CD14-positive monocyte (primary cell): Measurements from ENCODE around the gene C1QTNF8. TPM values are rescaled to one million over a fixed set of nuclear protein-coding genes. Genes with fewer than 3 reads are reported as not detected.

Source experiments
- DNase-seq, 3 donors: peaks; one replicate each; pipeline ENCODE4 v3.0.0-alpha.2; 2011 to 2022
- H2AFZ ChIP-seq: 2 replicates; pipeline ENCODE4 v1.6.0; 2012; ENCODE audit warnings: mild to moderate bottlenecking, low read depth, low read length, inconsistent platforms; ENCODE audit not compliant: insufficient read depth, poor library complexity, severe bottlenecking
- H3K27ac ChIP-seq, 2 donors: 1 replicate in 1 of 2; 2 replicates in 1 of 2; pipeline ENCODE4 v1.5.1; 2012 to 2013; ENCODE audit warnings: low read length in 2 of 2, control low read depth in 1 of 2, inconsistent platforms in 1 of 2, low read depth in 1 of 2, mild to moderate bottlenecking in 1 of 2
- H3K27me3 ChIP-seq, 2 donors: one replicate each; pipeline versions ENCODE4 v1.6.0 to v1.6.1; 2011 to 2013; ENCODE audit warnings: low read length in 2 of 2; ENCODE audit not compliant: control insufficient read depth in 2 of 2, insufficient read depth in 2 of 2
- H3K36me3 ChIP-seq, 2 donors: replicated peaks in 1 of 2; 1 replicate in 1 of 2; 2 replicates in 1 of 2; pipeline versions ENCODE4 v1.5.1 to v1.6.1; 2012 to 2013; ENCODE audit warnings: low read length in 2 of 2, control low read depth in 1 of 2, inconsistent platforms in 1 of 2, mild to moderate bottlenecking in 1 of 2; ENCODE audit not compliant: insufficient read depth in 2 of 2, control insufficient read depth in 1 of 2
- H3K4me1 ChIP-seq, 2 donors: 1 replicate in 1 of 2; 2 replicates in 1 of 2; pipeline versions ENCODE4 v1.5.1 to v1.6.1; 2012 to 2013; ENCODE audit warnings: low read length in 2 of 2, control low read depth in 1 of 2, inconsistent platforms in 1 of 2, mild to moderate bottlenecking in 1 of 2, moderate library complexity in 1 of 2; ENCODE audit not compliant: insufficient read depth in 2 of 2, control insufficient read depth in 1 of 2
- H3K4me2 ChIP-seq: replicated peaks from 2 replicates; pipeline ENCODE3; 2012; ENCODE audit warnings: low read length, moderate library complexity, mild to moderate bottlenecking; ENCODE audit not compliant: poor library complexity, severe bottlenecking; ENCODE audit errors: extremely low read depth
- H3K4me3 ChIP-seq, 3 experiments: fragments of 200-600 bp in 1 of 3; sonication (generic) in 1 of 3; replicated peaks in 1 of 3; 1 replicate in 2 of 3; 2 replicates in 1 of 3; pipeline ENCODE4 v1.5.1; 2011 to 2013; ENCODE audit warnings: low read length in 3 of 3, mild to moderate bottlenecking in 3 of 3, control low read depth in 2 of 3, low read depth in 2 of 3, inconsistent platforms in 1 of 3, moderate library complexity in 1 of 3
- H3K79me2 ChIP-seq: 2 replicates; pipeline ENCODE4 v1.6.0; 2012; ENCODE audit warnings: mild to moderate bottlenecking, control low read depth, inconsistent platforms, low read length, moderate library complexity; ENCODE audit not compliant: insufficient read depth
- H3K9ac ChIP-seq: 2 replicates; pipeline ENCODE4 v1.6.0; 2017; ENCODE audit warnings: low read length, mild to moderate bottlenecking; ENCODE audit not compliant: insufficient read depth, poor library complexity, severe bottlenecking
- H3K9me3 ChIP-seq, 2 donors: replicated peaks in 1 of 2; 1 replicate in 1 of 2; 2 replicates in 1 of 2; pipeline versions ENCODE4 v1.5.1 to v1.6.1; 2012 to 2013; ENCODE audit warnings: low read length in 2 of 2, control low read depth in 1 of 2; ENCODE audit not compliant: control insufficient read depth in 1 of 2, insufficient read depth in 1 of 2
- H4K20me1 ChIP-seq: 2 replicates; pipeline ENCODE4 v1.6.0; 2012; ENCODE audit warnings: mild to moderate bottlenecking, low read length, control low read depth, moderate library complexity; ENCODE audit not compliant: insufficient read depth
- H3K27ac Mint-ChIP-seq, 7 donors: one replicate each; pipeline ENCODE4 v1.8.0; 2020; ENCODE audit warnings: mild to moderate bottlenecking in 7 of 7, mixed read lengths in 7 of 7, moderate library complexity in 6 of 7, inconsistent platforms in 2 of 7
- H3K27me3 Mint-ChIP-seq, 3 donors: one replicate each; pipeline ENCODE4 v1.8.0; 2021 to 2022; ENCODE audit warnings: low read depth in 3 of 3, mild to moderate bottlenecking in 3 of 3, mixed read lengths in 3 of 3, moderate library complexity in 3 of 3, inconsistent platforms in 1 of 3
- H3K36me3 Mint-ChIP-seq, 2 donors: one replicate each; pipeline ENCODE4 v1.8.0; 2020; ENCODE audit warnings: mixed read lengths in 2 of 2, inconsistent platforms in 1 of 2, mild to moderate bottlenecking in 1 of 2
- H3K4me1 Mint-ChIP-seq: one replicate; pipeline ENCODE4 v1.8.0; 2020; ENCODE audit warnings: mild to moderate bottlenecking, mixed read lengths
- H3K4me3 Mint-ChIP-seq, 2 donors: one replicate each; pipeline ENCODE4 v1.8.0; 2020; ENCODE audit warnings: mild to moderate bottlenecking in 2 of 2, mixed read lengths in 2 of 2, moderate library complexity in 1 of 2
- H3K9me3 Mint-ChIP-seq, 7 donors: one replicate each; pipeline ENCODE4 v1.8.0; 2020 to 2022; ENCODE audit warnings: mixed read lengths in 7 of 7, mild to moderate bottlenecking in 6 of 7, moderate library complexity in 6 of 7, inconsistent platforms in 2 of 7
- WGBS: methylation state at CpG from one replicate; pipeline ENCODE4 v1.1.5; 2013; ENCODE audit warnings: missing lambda C conversion rate; ENCODE audit not compliant: insufficient coverage; 5-methylcytosine and 5-hydroxymethylcytosine counted together
- intact Hi-C, 2 donors: fragments of 100-400 bp; cut with micrococcal nuclease; formaldehyde crosslinking; loops; one replicate each; pipeline versions ENCODE4 v1.15.0 to v1.15.1; 2023
- polyA plus RNA-seq, 3 donors: library from polyadenylated mRNA; depleted of rRNA in 1 of 3; unstranded in 2 of 3; stranded (reverse) in 1 of 3; fragments of 300-500 nt in 2 of 3; fragments of >200 nt in 1 of 3; fragmentation: Illumina TruSeq in 2 of 3; gene quantifications; 1 replicate in 2 of 3; 2 replicates in 1 of 3; pipeline ENCODE4 v1.2.3, GENCODE V29; 2012 to 2021
- TF ChIP-seq, protein P1 (sequence below): fragments of 200-600 bp; IDR thresholded peaks from one replicate; pipeline ENCODE4 v1.8.0; 2022; ENCODE audit warnings: antibody characterized with exemption, mild to moderate bottlenecking

The C1QTNF8 gene
- polyA plus RNA-seq, 3 donors = not detected

DNA sequence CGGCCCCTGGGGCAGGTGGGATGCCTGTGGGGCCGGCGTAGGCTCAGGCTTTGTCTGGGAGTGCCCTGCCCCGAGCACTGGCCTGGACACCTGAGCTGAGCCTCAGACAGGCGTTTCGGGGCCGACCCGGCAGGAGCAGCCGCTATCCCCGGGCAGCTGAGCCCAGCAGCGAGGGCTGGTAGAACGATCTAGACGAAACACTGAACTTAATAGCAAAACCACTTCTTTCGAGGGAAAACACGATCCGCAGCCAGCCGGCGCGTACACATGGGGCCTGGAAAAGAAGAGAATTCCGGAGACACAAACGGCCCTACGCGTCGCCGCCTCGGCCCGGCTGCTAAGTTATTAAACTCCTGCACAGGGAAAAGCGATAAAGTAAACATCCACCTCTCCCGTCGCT lies 45.5 kb downstream of the C1QTNF8 start:
- H2AFZ ChIP-seq = no peak overlapping the region
- H3K4me1 Mint-ChIP-seq = no peaks in the 10 kb centered on the region
- H3K4me1 ChIP-seq = no peaks in the 10 kb centered on the region
- H3K27me3 ChIP-seq = no peaks in the 10 kb centered on the region
- TF ChIP-seq, protein P1, sequence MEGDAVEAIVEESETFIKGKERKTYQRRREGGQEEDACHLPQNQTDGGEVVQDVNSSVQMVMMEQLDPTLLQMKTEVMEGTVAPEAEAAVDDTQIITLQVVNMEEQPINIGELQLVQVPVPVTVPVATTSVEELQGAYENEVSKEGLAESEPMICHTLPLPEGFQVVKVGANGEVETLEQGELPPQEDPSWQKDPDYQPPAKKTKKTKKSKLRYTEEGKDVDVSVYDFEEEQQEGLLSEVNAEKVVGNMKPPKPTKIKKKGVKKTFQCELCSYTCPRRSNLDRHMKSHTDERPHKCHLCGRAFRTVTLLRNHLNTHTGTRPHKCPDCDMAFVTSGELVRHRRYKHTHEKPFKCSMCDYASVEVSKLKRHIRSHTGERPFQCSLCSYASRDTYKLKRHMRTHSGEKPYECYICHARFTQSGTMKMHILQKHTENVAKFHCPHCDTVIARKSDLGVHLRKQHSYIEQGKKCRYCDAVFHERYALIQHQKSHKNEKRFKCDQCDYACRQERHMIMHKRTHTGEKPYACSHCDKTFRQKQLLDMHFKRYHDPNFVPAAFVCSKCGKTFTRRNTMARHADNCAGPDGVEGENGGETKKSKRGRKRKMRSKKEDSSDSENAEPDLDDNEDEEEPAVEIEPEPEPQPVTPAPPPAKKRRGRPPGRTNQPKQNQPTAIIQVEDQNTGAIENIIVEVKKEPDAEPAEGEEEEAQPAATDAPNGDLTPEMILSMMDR = no peak
- 90% methylated on average over 27 of the region's 30 CpGs for WGBS
- no peaks in the 10 kb centered on the region for H3K9me3 ChIP-seq
- H3K27ac Mint-ChIP-seq = no peak overlapping the region
- H3K4me3 ChIP-seq = no peak overlapping the region
- H3K4me3 Mint-ChIP-seq = no peak overlapping the region
- H3K9me3 Mint-ChIP-seq = peaks cover 0 to 2% (median 0%) of the 10 kb centered on the region in 7 donors
- no peak overlapping the region for H3K4me2 ChIP-seq
- DNase-seq = no peak
- H4K20me1 ChIP-seq = no peaks in the 10 kb centered on the region
- intact Hi-C loops = no loop called here
- no peak overlapping the region for H3K27ac ChIP-seq
- H3K9ac ChIP-seq = no peak overlapping the region
- peaks cover 3 to 13% (median 4%) of the 10 kb centered on the region in 3 donors for H3K27me3 Mint-ChIP-seq
- H3K36me3 Mint-ChIP-seq = no peaks in the 10 kb centered on the region
- no peaks in the 10 kb centered on the region for H3K36me3 ChIP-seq
- no peaks in the 10 kb centered on the region for H3K79me2 ChIP-seq

DNA sequence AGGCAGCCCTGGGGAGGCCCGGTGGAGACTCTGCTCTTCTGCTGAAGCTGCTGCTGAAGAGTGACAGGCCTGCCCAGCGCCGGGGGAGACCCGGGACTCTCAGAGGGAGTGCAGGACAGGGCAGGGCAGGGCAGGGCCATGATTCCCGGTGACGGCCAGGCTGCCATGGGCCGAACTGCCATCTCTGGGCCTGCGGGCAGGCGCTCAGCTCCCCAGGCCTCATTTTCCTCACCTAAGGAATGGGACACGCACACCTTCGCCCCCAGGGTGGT lies 46.1 kb downstream of the C1QTNF8 start:
- TF ChIP-seq, protein P1 = no peak
- H3K36me3 Mint-ChIP-seq = no peaks in the 10 kb centered on the region
- H3K79me2 ChIP-seq = no peaks in the 10 kb centered on the region
- no peaks in the 10 kb centered on the region for H3K9me3 ChIP-seq
- peak overlapping the region in 1 of 7 donors; percentile 42 for H3K27ac Mint-ChIP-seq
- H2AFZ ChIP-seq = no peak overlapping the region
- peaks cover 3 to 10% (median 4%) of the 10 kb centered on the region in 3 donors for H3K27me3 Mint-ChIP-seq
- WGBS = 92% methylated on average over 11 of the region's 11 CpGs
- H3K4me2 ChIP-seq = no peak overlapping the region
- no peaks in the 10 kb centered on the region for H4K20me1 ChIP-seq
- no peaks in the 10 kb centered on the region for H3K27me3 ChIP-seq
- no peaks in the 10 kb centered on the region for H3K4me1 Mint-ChIP-seq
- H3K9me3 Mint-ChIP-seq = peaks cover 0 to 2% (median 0%) of the 10 kb centered on the region in 7 donors
- no peaks in the 10 kb centered on the region for H3K4me1 ChIP-seq
- DNase-seq = no peak
- intact Hi-C loops = no loop called here
- no peak overlapping the region for H3K4me3 Mint-ChIP-seq
- no peaks in the 10 kb centered on the region for H3K36me3 ChIP-seq
- H3K4me3 ChIP-seq = no peak overlapping the region
- no peak overlapping the region for H3K9ac ChIP-seq
- no peak overlapping the region for H3K27ac ChIP-seq
